Measurements from ENCODE around the gene CMTM2.
A peak's percentile ranks its signal among the peaks of the same experiment; 100 is the strongest.

Gene CMTM2

DNA sequence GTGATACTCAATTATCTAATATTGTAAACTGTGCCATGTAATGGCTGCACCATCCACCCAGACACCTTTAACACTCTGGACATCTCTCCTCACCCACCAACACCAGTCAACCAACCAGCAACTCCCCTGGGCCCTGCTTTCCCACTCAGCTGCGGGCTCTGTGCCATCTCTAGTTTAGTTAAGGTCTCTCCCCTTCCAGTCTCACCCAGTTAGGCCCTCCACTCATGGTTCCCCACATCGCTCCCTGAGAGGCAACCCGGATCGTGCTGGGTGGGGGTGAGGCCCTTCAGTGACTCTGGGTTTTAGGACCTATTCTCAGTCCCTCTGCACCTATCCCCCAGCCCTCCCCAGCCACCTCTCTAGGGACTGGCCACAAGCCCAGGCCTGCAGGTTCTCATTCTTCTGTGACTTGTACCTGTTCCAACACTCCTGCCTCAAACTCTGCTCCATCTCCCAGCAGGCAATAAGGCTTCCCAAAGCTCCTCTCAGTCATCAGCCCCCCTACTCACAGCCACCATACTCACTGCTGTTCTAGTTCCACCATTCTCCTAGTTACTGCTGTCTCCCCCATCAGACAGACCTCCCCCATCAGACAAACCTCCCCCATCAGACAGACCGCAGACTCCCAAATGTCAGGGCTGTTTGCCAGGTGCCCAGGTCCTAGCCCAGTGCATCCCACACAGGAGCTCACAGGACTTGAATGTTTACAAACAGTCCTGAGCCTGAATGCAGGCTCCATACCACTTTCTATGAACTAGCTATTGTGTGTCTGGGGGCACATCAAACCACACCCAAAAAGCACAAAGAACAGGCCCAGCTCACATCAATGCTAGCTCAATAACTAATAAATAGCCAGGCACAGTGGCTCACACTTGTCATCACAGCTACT is 31.9 kb upstream of the CMTM2 start:
- TF ChIP-seq, protein P1, sequence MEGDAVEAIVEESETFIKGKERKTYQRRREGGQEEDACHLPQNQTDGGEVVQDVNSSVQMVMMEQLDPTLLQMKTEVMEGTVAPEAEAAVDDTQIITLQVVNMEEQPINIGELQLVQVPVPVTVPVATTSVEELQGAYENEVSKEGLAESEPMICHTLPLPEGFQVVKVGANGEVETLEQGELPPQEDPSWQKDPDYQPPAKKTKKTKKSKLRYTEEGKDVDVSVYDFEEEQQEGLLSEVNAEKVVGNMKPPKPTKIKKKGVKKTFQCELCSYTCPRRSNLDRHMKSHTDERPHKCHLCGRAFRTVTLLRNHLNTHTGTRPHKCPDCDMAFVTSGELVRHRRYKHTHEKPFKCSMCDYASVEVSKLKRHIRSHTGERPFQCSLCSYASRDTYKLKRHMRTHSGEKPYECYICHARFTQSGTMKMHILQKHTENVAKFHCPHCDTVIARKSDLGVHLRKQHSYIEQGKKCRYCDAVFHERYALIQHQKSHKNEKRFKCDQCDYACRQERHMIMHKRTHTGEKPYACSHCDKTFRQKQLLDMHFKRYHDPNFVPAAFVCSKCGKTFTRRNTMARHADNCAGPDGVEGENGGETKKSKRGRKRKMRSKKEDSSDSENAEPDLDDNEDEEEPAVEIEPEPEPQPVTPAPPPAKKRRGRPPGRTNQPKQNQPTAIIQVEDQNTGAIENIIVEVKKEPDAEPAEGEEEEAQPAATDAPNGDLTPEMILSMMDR (IDR thresholded peaks at IDR 0.05; ENCODE audit: low read depth, low read length, missing control alignments) = no peak
- in situ Hi-C loops (cut with HindIII; ENCODE audit: low sequenced_read_pairs) = no loop called here
- no peak for DNase-seq (ENCODE audit: low read depth)
- H3K4me3 ChIP-seq (ENCODE audit: low read depth, low read length) = no peak overlapping the region

DNA sequence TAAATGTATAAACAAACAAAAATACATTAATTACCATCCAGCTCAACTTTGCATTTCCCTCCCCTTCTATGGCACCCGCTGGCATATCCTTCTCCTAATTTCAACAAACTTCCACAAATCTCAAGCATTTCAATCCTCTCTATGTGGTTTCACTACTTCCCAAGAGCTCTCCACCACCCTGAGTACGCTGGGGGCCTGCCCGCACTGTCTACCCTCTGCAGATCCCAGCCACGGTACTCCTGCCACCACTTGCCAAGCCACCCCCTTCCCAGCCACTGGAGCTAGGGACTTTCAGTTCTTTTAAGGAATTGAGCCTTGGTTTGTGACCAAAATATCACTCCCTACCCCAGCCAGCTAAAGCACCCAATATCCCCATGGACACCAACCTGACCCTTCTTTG is 31.2 kb upstream of the CMTM2 start:
- TF ChIP-seq, protein P1 (IDR thresholded peaks at IDR 0.05; ENCODE audit: low read depth, low read length, missing control alignments) = no peak
- in situ Hi-C loops (cut with HindIII; ENCODE audit: low sequenced_read_pairs) = no loop called here
- DNase-seq (ENCODE audit: low read depth) = no peak
- H3K4me3 ChIP-seq (ENCODE audit: low read depth, low read length) = no peak overlapping the region

DNA sequence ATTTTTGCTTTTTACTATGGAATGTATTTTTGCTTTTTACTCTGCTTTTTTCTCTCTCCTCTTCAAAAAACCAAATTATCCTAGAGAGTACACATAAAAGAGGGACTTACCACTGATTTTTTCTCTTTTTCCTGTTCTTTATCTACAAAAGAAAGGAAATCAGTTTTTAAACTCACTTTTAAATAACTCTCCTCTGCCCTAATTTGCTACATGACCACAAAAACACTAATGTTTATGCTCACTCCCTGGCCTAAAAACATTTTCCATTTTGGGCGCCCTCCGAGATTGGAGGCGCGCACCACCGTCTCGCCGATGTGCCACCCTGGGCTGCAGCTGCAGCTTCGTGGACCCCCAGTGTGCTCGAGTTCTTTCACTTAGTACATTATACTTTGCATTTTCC is 30.4 kb upstream of the CMTM2 start:
- in situ Hi-C loops (cut with HindIII; ENCODE audit: low sequenced_read_pairs) = no loop called here
- DNase-seq (ENCODE audit: low read depth) = no peak
- TF ChIP-seq, protein P1 (IDR thresholded peaks at IDR 0.05; ENCODE audit: low read depth, low read length, missing control alignments) = no peak
- peak overlapping the region; percentile 69 for H3K4me3 ChIP-seq (ENCODE audit: low read depth, low read length)

DNA sequence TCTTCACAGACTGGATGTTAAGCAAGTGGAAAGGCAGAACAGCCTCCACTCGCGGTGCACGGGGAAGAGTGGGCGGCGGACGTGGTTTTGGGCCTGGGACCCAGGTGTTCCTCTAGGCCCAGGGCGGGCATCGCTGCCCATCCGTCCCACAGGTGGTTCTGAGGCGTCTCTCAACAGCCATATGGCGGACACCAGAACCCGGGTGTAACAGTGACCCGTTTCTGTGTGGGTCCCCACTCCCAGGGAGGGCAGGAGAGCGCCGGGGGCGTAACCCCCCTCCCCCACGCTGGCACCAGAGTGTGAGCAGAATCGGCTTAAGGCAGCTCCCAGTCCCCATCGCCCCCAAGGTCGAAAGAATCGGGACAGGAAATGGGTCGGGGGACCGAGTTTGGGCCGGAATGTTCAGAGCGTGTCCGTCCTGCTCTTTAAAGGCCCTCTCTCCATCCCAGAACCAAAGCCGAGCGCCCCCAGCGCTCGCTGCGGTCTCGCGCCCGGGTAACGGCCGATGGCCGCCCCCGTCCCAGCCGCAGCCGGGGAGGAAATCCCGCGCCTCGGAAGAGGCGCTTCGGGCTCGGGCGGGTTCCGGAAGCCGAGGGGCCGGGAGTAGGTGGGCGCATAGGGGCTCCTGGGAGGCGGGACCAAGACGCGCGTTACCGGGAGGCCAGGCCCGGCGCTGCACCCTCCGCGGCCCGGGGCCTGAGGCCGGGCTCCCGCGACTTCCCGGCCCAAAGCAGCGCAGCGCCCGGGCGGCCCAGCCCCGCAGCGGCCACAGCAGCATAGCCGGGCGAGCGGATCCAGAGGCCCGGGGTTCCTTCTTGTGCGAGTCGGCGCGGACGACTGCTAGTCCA is 29.8 kb upstream of the CMTM2 start, which contains the start of gene TK2:
TSS of gene TK2 (minus strand) at position 839 of the 848 bp plus-strand sequence. CDS start at position 778, 61 bp downstream.
- peak within 1 kb of the TSS; percentile 69 for H3K4me3 ChIP-seq (ENCODE audit: low read depth, low read length)
- TF ChIP-seq, protein P1 (IDR thresholded peaks at IDR 0.05; ENCODE audit: low read depth, low read length, missing control alignments) = no peak
- in situ Hi-C loops (cut with HindIII; ENCODE audit: low sequenced_read_pairs) = no loop called here
- DNase-seq (ENCODE audit: low read depth) = no peak

GRCh38 chr16:66551348-66551759 is 27.9 kb upstream of the CMTM2 start:
- in situ Hi-C loops (cut with HindIII; ENCODE audit: low sequenced_read_pairs) = no loop called here
- TF ChIP-seq, protein P1 (IDR thresholded peaks at IDR 0.05; ENCODE audit: low read depth, low read length, missing control alignments) = peak; percentile 24
- no peak for DNase-seq (ENCODE audit: low read depth)
- H3K4me3 ChIP-seq (ENCODE audit: low read depth, low read length) = no peak overlapping the region

DNA sequence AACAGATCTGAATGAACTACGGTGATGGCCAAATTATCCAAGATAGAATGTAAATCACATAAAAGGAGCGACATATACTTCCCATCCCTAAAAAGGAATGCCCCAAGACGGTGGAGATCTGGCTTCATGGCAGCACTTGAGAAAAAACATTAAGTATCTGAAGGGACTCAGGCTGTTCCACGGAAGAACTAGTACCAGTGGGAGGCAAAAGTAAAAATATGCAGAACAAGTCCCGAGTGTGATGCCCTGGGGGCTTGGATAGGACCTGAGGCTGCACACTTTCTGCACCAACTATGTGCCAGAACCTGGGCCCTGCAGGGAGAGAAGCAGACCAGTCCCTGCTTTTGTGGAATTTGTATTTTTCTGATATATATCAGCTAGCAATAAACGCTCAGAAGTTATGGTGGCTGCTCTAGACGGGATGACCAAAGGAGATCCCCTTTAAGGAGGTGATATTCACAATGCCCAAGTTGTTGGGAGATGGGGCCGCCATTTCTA is 27.4 kb upstream of the CMTM2 start:
- TF ChIP-seq, protein P1 (IDR thresholded peaks at IDR 0.05; ENCODE audit: low read depth, low read length, missing control alignments) = no peak
- in situ Hi-C loops (cut with HindIII; ENCODE audit: low sequenced_read_pairs) = no loop called here
- DNase-seq (ENCODE audit: low read depth) = no peak
- peak overlapping the region; percentile 52 for H3K4me3 ChIP-seq (ENCODE audit: low read depth, low read length)
